Body of pancreas (tissue), 4 donors: ENCODE measurements around the gene TMEM164.

ENCODE experiments used
- CTCF ChIP-seq, 7 experiments: fragments of 450-650 bp in 4 of 7; fragments of 200-600 bp in 3 of 7; sonication (generic) in 3 of 7; IDR thresholded peaks; one replicate each; pipeline ENCODE4 v1.5.1; 2016 to 2019; ENCODE audit warnings: antibody characterized with exemption in 7 of 7
- POLR2A ChIP-seq, 3 donors: fragments of 450-650 bp; IDR thresholded peaks; one replicate each; pipeline ENCODE4 v1.6.1; 2016; ENCODE audit warnings: antibody characterized with exemption in 3 of 3, mild to moderate bottlenecking in 2 of 3

- TF ChIP-seq POLR2A (IDR thresholded peaks at IDR 0.05) (no peak), CTCF (IDR thresholded peaks at IDR 0.05) (no peak)
These were observed 52.7 kb downstream of the TMEM164 start for GRCh38 chrX:110055616-110056015.
